ENCODE results near the gene PRKD2.

- TF ChIP-seq CTCF (IDR thresholded peaks at IDR 0.05) (no peak), POLR2A (IDR thresholded peaks at IDR 0.05) (peak in 2 of 4 donors; percentile 13 to 44)
Measured at GRCh38 chr19:46717034-46717715, at the start of gene PRKD2.

All from esophagus squamous epithelium (tissue), 4 donors.